A549 treated with RU486 at 1 μM for 4 hours (cell line): Measurements from ENCODE around the gene FGFBP1. TPM values are rescaled to one million over a fixed set of nuclear protein-coding genes. Genes with fewer than 3 reads are reported as not detected.

Source experiments
- total RNA-seq: library from RNA; stranded (reverse); fragments of 200-300 nt; extraction: Qiagen RNA extraction; gene quantifications from 5 replicates; pipeline ENCODE4 v1.2.3, GENCODE V29; 2022; ENCODE audit warnings: low read depth

The FGFBP1 gene
- 3.7 to 4.5 TPM (median 4.3 TPM) in 5 replicates for total RNA-seq

DNA sequence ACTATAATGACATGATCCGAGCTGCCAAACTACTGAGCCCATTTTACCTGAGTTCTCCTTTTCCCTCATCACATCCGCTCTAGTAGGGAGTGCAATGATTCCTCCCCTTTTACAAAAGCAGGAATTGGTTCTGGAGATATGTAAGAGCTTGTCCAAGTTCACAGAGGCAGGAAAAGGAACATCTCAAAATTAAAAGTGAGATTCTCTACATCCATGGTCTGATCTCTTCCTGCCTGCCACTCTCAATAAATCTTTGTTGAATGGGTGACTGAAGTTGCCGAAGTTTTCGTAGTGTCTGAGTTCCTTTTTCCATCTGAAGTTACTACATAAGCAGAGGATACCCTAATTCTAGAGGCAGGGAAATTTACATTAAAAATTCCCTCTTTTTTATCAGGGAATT lies at the start of gene FGFBP1:
TSS of gene FGFBP1 (minus strand) at position 101 of the 400 bp plus-strand sequence. CDS start 2,108 bp downstream, outside the sequence.

DNA sequence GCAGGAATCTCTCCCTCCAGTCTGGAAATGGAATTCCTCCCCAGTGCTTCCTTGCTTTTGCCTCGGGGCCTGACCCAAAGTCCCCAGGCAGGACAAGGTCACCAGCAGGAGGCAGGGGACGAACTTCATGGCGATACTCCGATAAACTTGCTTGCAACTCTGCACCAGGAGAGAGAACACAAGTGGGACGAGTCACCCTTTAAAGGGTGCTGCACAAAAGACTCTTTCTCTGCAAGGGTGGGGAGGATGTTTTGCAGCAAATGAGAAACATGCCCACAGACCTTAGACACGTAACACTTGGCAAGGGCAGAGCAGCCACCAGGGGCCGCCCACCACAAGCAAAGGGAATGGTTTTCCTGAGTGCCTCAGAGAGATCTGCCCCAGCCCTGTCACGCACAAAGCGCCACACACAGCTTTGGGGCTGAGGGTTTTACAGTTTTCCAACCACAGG lies 24.5 kb upstream of the FGFBP1 start, which contains the start of gene FGFBP2:
TSS of gene FGFBP2 (minus strand) at position 175 of the 451 bp plus-strand sequence. CDS start at position 129, 46 bp downstream.

Other genes with a start within 250 kb of the FGFBP1 start
- gene BST1, start 235.7 kb downstream of the FGFBP1 start, total RNA-seq: 17.1 to 22.2 TPM (median 19.1 TPM) in 5 replicates
- gene CD38, start 160.4 kb downstream of the FGFBP1 start, total RNA-seq: 7.6 to 14.1 TPM (median 10.1 TPM) in 5 replicates
- not detected in 5 replicates for gene FGFBP2, start 24.4 kb upstream of the FGFBP1 start, total RNA-seq
- 0.08 to 0.34 TPM (median 0.32 TPM) in 3 of 5 replicates, not detected in the others for gene PROM1, start 145.3 kb upstream of the FGFBP1 start, total RNA-seq